CD8-positive, alpha-beta memory T cell (primary cell): Measurements from ENCODE around the gene LAMB1. TPM values are rescaled to one million over a fixed set of nuclear protein-coding genes. Genes with fewer than 3 reads are reported as not detected.
"Not testable (repeated sequence)": the region's sequence is repeated elsewhere in the genome, so short reads cannot be mapped to it uniquely, and the experiment has no call there.

Experiments used
- CTCF ChIA-PET: fragments of 350-600 bp; sonication (Branson Sonifier 250); formaldehyde crosslinking; loops from one replicate; lab custom pipeline; 2021; ENCODE audit warnings: antibody characterized with exemption; lab: Charles Lee
- POLR2A ChIA-PET: fragments of 350-600 bp; sonication (Branson Sonifier 250); formaldehyde crosslinking; loops from one replicate; lab custom pipeline; 2021; ENCODE audit warnings: antibody characterized with exemption; lab: Charles Lee
- DNase-seq, 5 donors: peaks; one replicate each; pipeline versions ENCODE4 v3.0.0 to v3.0.0-alpha.2; 2020 to 2022; ENCODE audit warnings: mixed read lengths in 1 of 5
- H3K27ac ChIP-seq: one replicate; pipeline ENCODE4 v1.7.0; 2013; ENCODE audit warnings: low read depth, mild to moderate bottlenecking, low read length, moderate library complexity
- H3K27me3 ChIP-seq: 2 replicates; pipeline ENCODE4 v1.7.0; 2013; ENCODE audit warnings: low read length, mild to moderate bottlenecking; ENCODE audit not compliant: insufficient read depth, poor library complexity, severe bottlenecking
- H3K36me3 ChIP-seq: 2 replicates; pipeline ENCODE4 v1.7.0; 2013; ENCODE audit warnings: mild to moderate bottlenecking, low read length, moderate library complexity; ENCODE audit not compliant: insufficient read depth
- H3K4me1 ChIP-seq: 2 replicates; pipeline ENCODE4 v1.7.0; 2013; ENCODE audit warnings: mild to moderate bottlenecking, low read length, moderate library complexity; ENCODE audit not compliant: insufficient read depth
- H3K4me3 ChIP-seq: 2 replicates; pipeline ENCODE4 v1.7.0; 2013; ENCODE audit warnings: mild to moderate bottlenecking, low read length
- H3K9me3 ChIP-seq: 2 replicates; pipeline ENCODE4 v1.7.0; 2013; ENCODE audit warnings: mild to moderate bottlenecking, low read length
- H3K27ac Mint-ChIP-seq, 8 donors: one replicate each; pipeline ENCODE4 v1.8.0; 2020 to 2021; ENCODE audit warnings: mixed read lengths in 8 of 8, mild to moderate bottlenecking in 6 of 8, inconsistent platforms in 3 of 8, moderate library complexity in 3 of 8
- H3K27me3 Mint-ChIP-seq, 2 donors: one replicate each; pipeline ENCODE4 v1.8.0; 2020 to 2021; ENCODE audit warnings: mixed read lengths in 2 of 2, mild to moderate bottlenecking in 1 of 2, moderate library complexity in 1 of 2
- H3K36me3 Mint-ChIP-seq, 3 donors: one replicate each; pipeline ENCODE4 v1.8.0; 2020 to 2021; ENCODE audit warnings: mixed read lengths in 3 of 3, inconsistent platforms in 1 of 3, mild to moderate bottlenecking in 1 of 3
- H3K4me1 Mint-ChIP-seq, 3 donors: one replicate each; pipeline ENCODE4 v1.8.0; 2020 to 2021; ENCODE audit warnings: mixed read lengths in 3 of 3, inconsistent platforms in 1 of 3, mild to moderate bottlenecking in 1 of 3
- H3K4me3 Mint-ChIP-seq, 7 donors: one replicate each; pipeline ENCODE4 v1.8.0; 2020 to 2021; ENCODE audit warnings: mixed read lengths in 7 of 7, mild to moderate bottlenecking in 6 of 7, moderate library complexity in 4 of 7, inconsistent platforms in 2 of 7
- H3K9me3 Mint-ChIP-seq, 5 donors: one replicate each; pipeline ENCODE4 v1.8.0; 2020 to 2022; ENCODE audit warnings: mixed read lengths in 5 of 5, mild to moderate bottlenecking in 3 of 5, moderate library complexity in 2 of 5, inconsistent platforms in 1 of 5
- polyA plus RNA-seq: library from polyadenylated mRNA; unstranded; fragments of 300-500 nt; fragmentation: Illumina TruSeq; gene quantifications from one replicate; pipeline ENCODE4 v1.2.3, GENCODE V29; 2021
- total RNA-seq, 2 experiments: library from RNA; stranded (reverse); gene quantifications; one replicate each; pipeline ENCODE4 v1.2.3, GENCODE V29; 2021

LAMB1 gene
- total and polyA plus RNA-seq, 3 experiments from 2014 or later: 0.44 TPM; not detected in 2

- no peaks in the 10 kb centered on the region for H3K27me3 Mint-ChIP-seq
- POLR2A ChIA-PET: no interaction called here
Measured at GRCh38 chr7:107902381-107902780, 100.6 kb downstream of the LAMB1 start.

GRCh38 chr7:107900496-107901015, 102.4 kb downstream of the LAMB1 start:
- DNase-seq: no peak
- Mint-ChIP-seq H3K27ac (peak overlapping the region in 7 of 8 donors; percentile 1 to 56 (median 52)), H3K4me3 (peak overlapping the region in 1 of 7 donors; percentile 2), H3K36me3 (peaks cover 0 to 67% (median 14%) of the 10 kb centered on the region in 3 donors), H3K9me3 (no peaks in the 10 kb centered on the region), H3K27me3 (no peaks in the 10 kb centered on the region), H3K4me1 (peaks cover 41 to 67% (median 61%) of the 10 kb centered on the region in 3 donors)
- no peak overlapping the region for H3K27ac ChIP-seq
- peaks cover 10% of the 10 kb centered on the region for H3K4me1 ChIP-seq
- peaks cover 15% of the 10 kb centered on the region for H3K36me3 ChIP-seq
- no peaks in the 10 kb centered on the region for H3K27me3 ChIP-seq
- ChIA-PET POLR2A (no interaction called here), CTCF (no interaction called here)
- no peak overlapping the region for H3K4me3 ChIP-seq
- H3K9me3 ChIP-seq: no peaks in the 10 kb centered on the region

More at GRCh38 chr7:107902381-107902780, 100.6 kb downstream of the LAMB1 start:
- H3K9me3 Mint-ChIP-seq: no peaks in the 10 kb centered on the region
- no peak for DNase-seq
- peaks cover 25% of the 10 kb centered on the region for H3K36me3 ChIP-seq
- H3K4me1 Mint-ChIP-seq: peaks cover 25 to 55% (median 53%) of the 10 kb centered on the region in 3 donors
- H3K27ac ChIP-seq: no peak overlapping the region
- H3K9me3 ChIP-seq: no peaks in the 10 kb centered on the region
- peaks cover 11 to 69% (median 27%) of the 10 kb centered on the region in 3 donors for H3K36me3 Mint-ChIP-seq
- CTCF ChIA-PET: no interaction called here
- H3K4me3 ChIP-seq: no peak overlapping the region
- no peaks in the 10 kb centered on the region for H3K27me3 ChIP-seq
- H3K4me1 ChIP-seq: peaks cover 5% of the 10 kb centered on the region
- H3K4me3 Mint-ChIP-seq: no peak overlapping the region
- peak overlapping the region in 1 of 8 donors; percentile 47 for H3K27ac Mint-ChIP-seq

GRCh38 chr7:107898997-107899594, 103.9 kb downstream of the LAMB1 start:
- H3K27ac ChIP-seq: no peak overlapping the region
- Mint-ChIP-seq H3K4me3 (peak overlapping the region in 1 of 7 donors; percentile 6), H3K27me3 (no peaks in the 10 kb centered on the region), H3K27ac (peak overlapping the region in 4 of 8 donors; percentile 1 to 66 (median 34)), H3K36me3 (peaks cover 4 to 67% (median 19%) of the 10 kb centered on the region in 3 donors), H3K4me1 (peaks cover 55 to 81% (median 75%) of the 10 kb centered on the region in 3 donors), H3K9me3 (no peaks in the 10 kb centered on the region)
- H3K27me3 ChIP-seq: no peaks in the 10 kb centered on the region
- no peak for DNase-seq
- no peaks in the 10 kb centered on the region for H3K9me3 ChIP-seq
- peaks cover 23% of the 10 kb centered on the region for H3K4me1 ChIP-seq
- H3K36me3 ChIP-seq: peaks cover 18% of the 10 kb centered on the region
- POLR2A ChIA-PET: no interaction called here
- no peak overlapping the region for H3K4me3 ChIP-seq
- CTCF ChIA-PET: interaction anchor here (1.0 kb wide), 1 partner anchor 156 kb away, joined by 3 read pairs; the partner anchor contains the start of gene CBLL1

- Mint-ChIP-seq H3K4me1 (peaks cover 59 to 69% (median 66%) of the 10 kb centered on the region in 3 donors), H3K36me3 (peaks cover 4 to 49% (median 11%) of the 10 kb centered on the region in 3 donors), H3K4me3 (peak overlapping the region; percentile 91 to 100 (median 98)), H3K27ac (peak overlapping the region; percentile 90 to 100 (median 99))
- not testable (repeated sequence) for H3K9me3 Mint-ChIP-seq, H3K27me3 Mint-ChIP-seq, H3K27me3 ChIP-seq, DNase-seq, H3K9me3 ChIP-seq
- H3K4me1 ChIP-seq: peaks cover 40% of the 10 kb centered on the region
- H3K36me3 ChIP-seq: peaks cover 10% of the 10 kb centered on the region
- POLR2A ChIA-PET: interaction anchor here (1.8 kb wide), 1 partner anchor 149 kb away, joined by 4 read pairs; no protein-coding TSS in a partner anchor
- peak overlapping the region; percentile 93 for H3K27ac ChIP-seq
- CTCF ChIA-PET: interaction anchor here (1.5 to 6.4 kb wide), 2 partner anchors 149 to 429 kb away, joined by 4 to 38 read pairs; partner anchors contain the start of gene CBLL1
- peak overlapping the region; percentile 86 for H3K4me3 ChIP-seq
Measured at GRCh38 chr7:107892367-107892741, 110.6 kb downstream of the LAMB1 start.

GRCh38 chr7:107891636-107892366, 111.2 kb downstream of the LAMB1 start:
- peak in 1 of 5 donors; percentile 38 for DNase-seq
- H3K9me3 Mint-ChIP-seq: no peaks in the 10 kb centered on the region
- Histone ChIP-seq H3K9me3 (no peaks in the 10 kb centered on the region), H3K27me3 (no peaks in the 10 kb centered on the region), H3K4me1 (peaks cover 40% of the 10 kb centered on the region), H3K27ac (peak overlapping the region; percentile 93), H3K4me3 (peak overlapping the region; percentile 86), H3K36me3 (peaks cover 10% of the 10 kb centered on the region)
- peaks cover 4 to 44% (median 11%) of the 10 kb centered on the region in 3 donors for H3K36me3 Mint-ChIP-seq
- H3K27me3 Mint-ChIP-seq: peaks cover 0 to 4% of the 10 kb centered on the region in 2 donors
- POLR2A ChIA-PET: interaction anchor here (1.8 to 2.3 kb wide), 3 partner anchors 148 to 723 kb away, joined by 4 to 13 read pairs (median 8); partner anchors contain the start of genes CBLL1 and HBP1
- peak overlapping the region; percentile 91 to 100 (median 98) for H3K4me3 Mint-ChIP-seq
- CTCF ChIA-PET: interaction anchor here (1.5 to 6.4 kb wide), 3 partner anchors 17 to 428 kb away, joined by 4 to 38 read pairs (median 8); partner anchors contain the start of gene CBLL1
- H3K27ac Mint-ChIP-seq: peak overlapping the region; percentile 90 to 100 (median 99)
- peaks cover 54 to 64% (median 60%) of the 10 kb centered on the region in 3 donors for H3K4me1 Mint-ChIP-seq

GRCh38 chr7:107890962-107891635, 111.9 kb downstream of the LAMB1 start, which contains the start of gene DLD:
Gene DLD, plus strand, starts transcription at chr7:107891183. Its CDS starts 68 bp downstream, at chr7:107891251.
- H3K27ac Mint-ChIP-seq: peak within 1 kb of the TSS; percentile 90 to 100 (median 99)
- H3K4me3 Mint-ChIP-seq: peak within 1 kb of the TSS; percentile 91 to 100 (median 98)
- POLR2A ChIA-PET: interaction anchor here (0.7 to 2.3 kb wide), 4 partner anchors 10 to 723 kb away, joined by 3 to 13 read pairs (median 6); partner anchors contain the start of genes CBLL1 and HBP1
- Histone ChIP-seq H3K27me3 (no peaks in the 10 kb centered on the region), H3K27ac (peak within 1 kb of the TSS; percentile 93), H3K4me3 (peak within 1 kb of the TSS; percentile 86), H3K36me3 (peaks cover 10% of the 10 kb centered on the region), H3K9me3 (no peaks in the 10 kb centered on the region), H3K4me1 (peaks cover 40% of the 10 kb centered on the region)
- H3K4me1 Mint-ChIP-seq: peaks cover 48 to 57% (median 54%) of the 10 kb centered on the region in 3 donors
- peaks cover 4 to 38% (median 11%) of the 10 kb centered on the region in 3 donors for H3K36me3 Mint-ChIP-seq
- peak; percentile 90 to 95 (median 92) for DNase-seq
- CTCF ChIA-PET: interaction anchor here (0.8 to 6.4 kb wide), 4 partner anchors 11 to 165 kb away, joined by 3 to 38 read pairs (median 16); partner anchors contain the start of gene CBLL1
- H3K27me3 Mint-ChIP-seq: peaks cover 0 to 4% of the 10 kb centered on the region in 2 donors
- no peaks in the 10 kb centered on the region for H3K9me3 Mint-ChIP-seq

GRCh38 chr7:107890493-107890961, 112.4 kb downstream of the LAMB1 start:
- POLR2A ChIA-PET: interaction anchor here (0.7 to 2.3 kb wide), 4 partner anchors 10 to 722 kb away, joined by 3 to 13 read pairs (median 6); partner anchors contain the start of genes CBLL1 and HBP1
- Mint-ChIP-seq H3K27ac (peak overlapping the region; percentile 90 to 100 (median 99)), H3K9me3 (no peaks in the 10 kb centered on the region), H3K4me3 (peak overlapping the region; percentile 91 to 100 (median 98)), H3K27me3 (peaks cover 5 to 6% of the 10 kb centered on the region in 2 donors), H3K4me1 (peaks cover 43 to 51% (median 48%) of the 10 kb centered on the region in 3 donors), H3K36me3 (peaks cover 4 to 33% (median 9%) of the 10 kb centered on the region in 3 donors)
- Histone ChIP-seq H3K4me3 (peak overlapping the region; percentile 86), H3K36me3 (peaks cover 10% of the 10 kb centered on the region), H3K9me3 (no peaks in the 10 kb centered on the region), H3K27me3 (no peaks in the 10 kb centered on the region), H3K27ac (peak overlapping the region; percentile 93), H3K4me1 (peaks cover 36% of the 10 kb centered on the region)
- DNase-seq: no peak
- CTCF ChIA-PET: interaction anchor here (0.8 to 6.4 kb wide), 4 partner anchors 11 to 165 kb away, joined by 3 to 38 read pairs (median 16); partner anchors contain the start of gene CBLL1
